GM12864 (cell line): Measurements from ENCODE around the gene FAM20C.

Experiments used
- DNase-seq: peaks from one replicate; pipeline ENCODE4 v3.0.0-alpha.2; 2011; ENCODE audit warnings: low read depth
- H3K4me3 ChIP-seq: 2 replicates; pipeline ENCODE4 v1.5.1; 2011; ENCODE audit warnings: mild to moderate bottlenecking, low read depth, low read length, control low read depth
- TF ChIP-seq, protein P1 (sequence below): IDR thresholded peaks from 2 replicates; pipeline ENCODE4 v1.5.1; 2011; ENCODE audit warnings: low read depth, mild to moderate bottlenecking, moderate library complexity, low read length, control low read depth, inconsistent platforms; ENCODE audit errors: missing control alignments

FAM20C gene

DNA sequence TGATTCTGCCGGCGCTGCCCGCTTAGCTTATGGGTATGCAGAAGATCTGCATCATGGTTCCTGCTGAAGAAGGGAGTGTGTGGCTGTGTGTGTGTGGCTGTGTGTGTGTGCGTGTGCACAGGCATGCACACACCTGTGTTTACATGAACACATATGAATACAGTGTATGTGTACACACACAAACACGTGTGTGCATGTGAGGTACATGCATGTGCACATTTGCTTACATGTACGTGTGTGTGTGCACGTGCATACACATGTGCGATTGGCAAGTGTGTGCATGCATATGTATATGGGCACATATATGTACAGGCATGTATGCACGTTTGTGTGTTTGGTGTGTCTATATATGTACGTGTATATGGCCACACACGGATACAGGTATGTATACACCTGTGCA, 16.4 kb upstream of the FAM20C start:
- TF ChIP-seq, protein P1, sequence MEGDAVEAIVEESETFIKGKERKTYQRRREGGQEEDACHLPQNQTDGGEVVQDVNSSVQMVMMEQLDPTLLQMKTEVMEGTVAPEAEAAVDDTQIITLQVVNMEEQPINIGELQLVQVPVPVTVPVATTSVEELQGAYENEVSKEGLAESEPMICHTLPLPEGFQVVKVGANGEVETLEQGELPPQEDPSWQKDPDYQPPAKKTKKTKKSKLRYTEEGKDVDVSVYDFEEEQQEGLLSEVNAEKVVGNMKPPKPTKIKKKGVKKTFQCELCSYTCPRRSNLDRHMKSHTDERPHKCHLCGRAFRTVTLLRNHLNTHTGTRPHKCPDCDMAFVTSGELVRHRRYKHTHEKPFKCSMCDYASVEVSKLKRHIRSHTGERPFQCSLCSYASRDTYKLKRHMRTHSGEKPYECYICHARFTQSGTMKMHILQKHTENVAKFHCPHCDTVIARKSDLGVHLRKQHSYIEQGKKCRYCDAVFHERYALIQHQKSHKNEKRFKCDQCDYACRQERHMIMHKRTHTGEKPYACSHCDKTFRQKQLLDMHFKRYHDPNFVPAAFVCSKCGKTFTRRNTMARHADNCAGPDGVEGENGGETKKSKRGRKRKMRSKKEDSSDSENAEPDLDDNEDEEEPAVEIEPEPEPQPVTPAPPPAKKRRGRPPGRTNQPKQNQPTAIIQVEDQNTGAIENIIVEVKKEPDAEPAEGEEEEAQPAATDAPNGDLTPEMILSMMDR = no peak
- H3K4me3 ChIP-seq = no peak overlapping the region
- DNase-seq = no peak

GRCh38 chr7:176381-176780, 16.0 kb upstream of the FAM20C start:
- TF ChIP-seq, protein P1 = no peak
- no peak for DNase-seq
- H3K4me3 ChIP-seq = no peak overlapping the region

DNA sequence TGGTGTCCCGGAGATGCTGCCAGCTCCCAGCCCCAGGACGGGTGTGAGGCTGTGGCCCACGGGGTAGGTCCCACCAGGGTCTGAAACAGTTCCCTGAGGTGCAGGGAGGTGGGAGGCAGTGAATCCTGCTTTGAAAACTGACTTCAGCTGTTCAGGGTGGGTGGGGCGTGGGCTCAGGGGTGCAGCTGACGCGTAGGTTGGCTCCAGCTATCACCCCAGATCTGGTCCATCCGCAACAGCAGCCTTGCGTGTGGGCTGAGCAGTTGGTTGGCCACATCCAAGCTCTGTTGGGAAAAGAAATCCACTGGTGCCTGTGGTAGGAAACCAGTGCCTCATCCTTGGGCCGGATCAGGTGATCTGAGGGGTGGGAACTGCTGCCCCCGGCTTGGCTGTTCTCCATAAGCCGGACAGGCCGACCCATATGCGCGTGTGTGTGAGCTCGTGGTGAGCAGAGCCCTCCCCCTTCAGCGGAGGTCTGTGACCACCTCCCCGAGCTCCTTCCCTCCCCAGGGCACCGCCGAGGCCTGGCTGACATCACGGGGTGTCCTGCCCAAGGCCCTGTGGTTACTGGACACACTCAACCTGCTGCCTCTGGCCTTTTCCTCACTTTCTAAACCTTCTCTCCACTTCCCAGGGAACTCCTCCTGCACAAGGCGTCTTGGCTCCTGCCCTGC, 15.4 kb upstream of the FAM20C start:
- no peak for DNase-seq
- TF ChIP-seq, protein P1 = no peak
- H3K4me3 ChIP-seq = no peak overlapping the region

- H3K4me3 ChIP-seq = no peak overlapping the region
- DNase-seq = no peak
- TF ChIP-seq, protein P1 = no peak
Observed at GRCh38 chr7:178444-178843, 13.9 kb upstream of the FAM20C start.

DNA sequence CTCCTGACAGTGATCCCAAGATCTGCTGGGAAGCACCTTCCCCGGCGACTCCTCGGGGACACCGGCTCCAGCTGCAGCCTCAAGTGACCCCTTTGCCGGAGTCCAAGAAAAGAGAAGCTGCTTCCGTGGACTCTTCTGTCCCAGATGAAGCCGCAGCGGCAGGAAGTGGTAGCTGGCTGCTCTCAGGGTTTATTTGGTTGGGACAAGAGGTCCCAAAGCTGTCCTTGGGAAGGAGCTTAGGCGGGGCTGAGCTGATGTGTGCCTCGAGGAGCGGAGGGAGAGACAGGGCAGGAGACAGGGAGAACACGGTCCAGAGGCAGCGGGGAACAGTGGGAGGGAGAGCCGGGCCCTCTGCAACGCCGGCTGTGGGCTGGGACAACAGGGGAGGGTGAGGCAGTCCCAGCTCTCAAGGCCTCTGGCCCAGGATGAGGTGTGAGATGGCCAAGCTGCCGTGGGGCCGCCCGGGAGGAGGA, 13.1 kb upstream of the FAM20C start:
- DNase-seq = no peak
- no peak overlapping the region for H3K4me3 ChIP-seq
- TF ChIP-seq, protein P1 = no peak

DNA sequence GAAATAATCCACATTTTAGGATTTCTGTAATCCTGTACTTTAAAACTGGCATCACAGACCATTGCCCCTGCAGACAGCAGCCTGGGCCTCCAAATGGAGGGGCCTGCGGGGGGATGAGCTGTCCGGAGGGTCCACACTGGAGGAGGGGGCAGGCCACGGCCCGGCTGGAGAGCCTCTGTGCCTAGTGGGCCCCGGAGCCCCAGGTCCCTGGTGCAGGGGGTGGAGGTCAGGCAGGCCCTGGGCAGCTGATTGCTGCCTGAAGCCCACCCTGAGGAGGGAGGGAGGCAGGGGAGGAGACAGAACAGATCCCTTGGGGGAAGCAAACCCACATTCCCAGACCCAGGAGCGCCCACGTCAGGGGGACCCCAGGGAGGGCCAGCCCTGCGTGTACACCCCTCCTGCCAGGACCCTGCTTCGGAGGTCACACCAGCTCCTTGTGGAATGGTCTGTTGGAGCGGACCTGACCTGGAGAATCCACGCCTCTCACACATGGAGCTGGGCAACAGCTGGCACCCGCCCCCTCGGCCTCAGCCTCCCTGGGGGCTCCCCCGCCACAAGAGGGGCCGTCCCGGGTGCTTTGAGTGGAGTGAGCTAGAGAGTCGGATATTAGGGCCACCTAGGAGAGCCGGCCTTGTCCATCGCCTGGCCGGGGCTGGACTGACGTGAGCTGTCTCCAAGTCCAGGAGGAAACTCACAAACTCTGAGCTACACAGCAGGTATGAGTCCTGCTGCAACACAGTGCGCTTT, 12.2 kb upstream of the FAM20C start:
- TF ChIP-seq, protein P1 = no peak
- H3K4me3 ChIP-seq = no peak overlapping the region
- no peak for DNase-seq
